GM23338 (cell line): ENCODE measurements around the gene MAPRE2.

Experiments
- CREB1 ChIP-seq: fragments of 250-450 bp; sonication (Bioruptor Pico); IDR thresholded peaks from 2 replicates; pipeline ENCODE4 v1.5.0; 2020; ENCODE audit warnings: low read depth, mild to moderate bottlenecking, moderate library complexity
- EZH2 ChIP-seq: fragments of 200-600 bp; sonication (generic); IDR thresholded peaks from one replicate; pipeline ENCODE4 v1.8.0; 2017; ENCODE audit warnings: antibody characterized with exemption, mild to moderate bottlenecking, low read depth; ENCODE audit not compliant: unreplicated experiment
- EZH2phosphoT487 ChIP-seq: fragments of 200-600 bp; sonication (generic); IDR thresholded peaks from one replicate; pipeline ENCODE4 v1.8.1; 2018; ENCODE audit warnings: antibody characterized with exemption; ENCODE audit not compliant: unreplicated experiment
- JUNB ChIP-seq: IDR thresholded peaks from one replicate; pipeline ENCODE4 v1.6.1; 2016; ENCODE audit warnings: antibody characterized with exemption; ENCODE audit not compliant: unreplicated experiment
- NANOG ChIP-seq: IDR thresholded peaks from 2 replicates; pipeline ENCODE4 v1.6.1; 2016; ENCODE audit warnings: antibody characterized with exemption, borderline replicate concordance
- POLR2AphosphoS5 ChIP-seq: IDR thresholded peaks from 2 replicates; pipeline ENCODE4 v1.6.1; 2016; ENCODE audit warnings: antibody characterized with exemption, low read depth
- REST ChIP-seq: IDR thresholded peaks from one replicate; pipeline ENCODE4 v1.6.1; 2018; ENCODE audit warnings: antibody characterized with exemption; ENCODE audit not compliant: unreplicated experiment
- STAT1 ChIP-seq: IDR thresholded peaks from one replicate; pipeline ENCODE4 v1.6.1; 2016; ENCODE audit warnings: antibody characterized with exemption; ENCODE audit not compliant: unreplicated experiment
- ZNF114 ChIP-seq: fragments of 250-450 bp; sonication (Bioruptor Pico); IDR thresholded peaks from 2 replicates; pipeline ENCODE4 v1.5.0; 2020; ENCODE audit warnings: mild to moderate bottlenecking, moderate library complexity
- ZNF331 ChIP-seq: fragments of 250-450 bp; sonication (Bioruptor Pico); IDR thresholded peaks from 2 replicates; pipeline ENCODE4 v1.5.0; 2020; ENCODE audit warnings: low read depth, mild to moderate bottlenecking, moderate library complexity
- ZNF462 ChIP-seq: fragments of 250-450 bp; sonication (Bioruptor Pico); IDR thresholded peaks from 2 replicates; pipeline ENCODE4 v1.5.0; 2020; ENCODE audit warnings: mild to moderate bottlenecking, moderate library complexity
- TF ChIP-seq, protein P1 (sequence below), 2 experiments: fragments of 200-600 bp in 1 of 2; sonication (generic) in 1 of 2; conservative IDR thresholded peaks; 2 replicates each; pipeline versions ENCODE4 v1.5.1 to v1.6.1; 2016 to 2017; ENCODE audit warnings: antibody characterized with exemption in 2 of 2, low read depth in 2 of 2, mild to moderate bottlenecking in 2 of 2, moderate library complexity in 1 of 2
- TF ChIP-seq, protein P2 (sequence below): IDR thresholded peaks from 2 replicates; pipeline ENCODE4 v1.6.1; 2016; ENCODE audit warnings: antibody characterized with exemption

- TF ChIP-seq CREB1 (CRISPR knock-in tag) (no peak), EZH2 (no peak), POLR2AphosphoS5 (no peak), ZNF462 (no peak), REST (no peak), JUNB (no peak), EZH2phosphoT487 (no peak), ZNF331 (CRISPR knock-in tag) (no peak), NANOG (no peak), STAT1 (no peak), ZNF114 (no peak)
- TF ChIP-seq, protein P1, sequence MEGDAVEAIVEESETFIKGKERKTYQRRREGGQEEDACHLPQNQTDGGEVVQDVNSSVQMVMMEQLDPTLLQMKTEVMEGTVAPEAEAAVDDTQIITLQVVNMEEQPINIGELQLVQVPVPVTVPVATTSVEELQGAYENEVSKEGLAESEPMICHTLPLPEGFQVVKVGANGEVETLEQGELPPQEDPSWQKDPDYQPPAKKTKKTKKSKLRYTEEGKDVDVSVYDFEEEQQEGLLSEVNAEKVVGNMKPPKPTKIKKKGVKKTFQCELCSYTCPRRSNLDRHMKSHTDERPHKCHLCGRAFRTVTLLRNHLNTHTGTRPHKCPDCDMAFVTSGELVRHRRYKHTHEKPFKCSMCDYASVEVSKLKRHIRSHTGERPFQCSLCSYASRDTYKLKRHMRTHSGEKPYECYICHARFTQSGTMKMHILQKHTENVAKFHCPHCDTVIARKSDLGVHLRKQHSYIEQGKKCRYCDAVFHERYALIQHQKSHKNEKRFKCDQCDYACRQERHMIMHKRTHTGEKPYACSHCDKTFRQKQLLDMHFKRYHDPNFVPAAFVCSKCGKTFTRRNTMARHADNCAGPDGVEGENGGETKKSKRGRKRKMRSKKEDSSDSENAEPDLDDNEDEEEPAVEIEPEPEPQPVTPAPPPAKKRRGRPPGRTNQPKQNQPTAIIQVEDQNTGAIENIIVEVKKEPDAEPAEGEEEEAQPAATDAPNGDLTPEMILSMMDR (conservative IDR thresholded peaks at IDR 0.05; ENCODE audit: low read depth in 2 of 2): no peak
- TF ChIP-seq, protein P2, sequence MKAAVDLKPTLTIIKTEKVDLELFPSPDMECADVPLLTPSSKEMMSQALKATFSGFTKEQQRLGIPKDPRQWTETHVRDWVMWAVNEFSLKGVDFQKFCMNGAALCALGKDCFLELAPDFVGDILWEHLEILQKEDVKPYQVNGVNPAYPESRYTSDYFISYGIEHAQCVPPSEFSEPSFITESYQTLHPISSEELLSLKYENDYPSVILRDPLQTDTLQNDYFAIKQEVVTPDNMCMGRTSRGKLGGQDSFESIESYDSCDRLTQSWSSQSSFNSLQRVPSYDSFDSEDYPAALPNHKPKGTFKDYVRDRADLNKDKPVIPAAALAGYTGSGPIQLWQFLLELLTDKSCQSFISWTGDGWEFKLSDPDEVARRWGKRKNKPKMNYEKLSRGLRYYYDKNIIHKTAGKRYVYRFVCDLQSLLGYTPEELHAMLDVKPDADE: no peak
Measured at GRCh38 chr18:35072616-35073015, 31.4 kb downstream of the MAPRE2 start.
